Neural progenitor cell (in vitro differentiated cells): ENCODE data around the gene CKS2. TPM values are rescaled to one million over a fixed set of nuclear protein-coding genes. Genes with fewer than 3 reads are reported as not detected.

Experiments
- DNase-seq: peaks from one replicate; pipeline ENCODE4 v3.0.0-alpha.2; 2016; ENCODE audit warnings: low spot score
- H2AFZ ChIP-seq: fragments of 200-600 bp; sonication (generic); replicated peaks from 2 replicates; pipeline ENCODE4 v1.6.1; 2016; ENCODE audit warnings: antibody characterized with exemption
- H3F3A ChIP-seq: fragments of 200-600 bp; sonication (generic); 2 replicates; pipeline ENCODE4 v1.6.1; 2016; ENCODE audit warnings: antibody characterized with exemption, low read depth
- H3K27ac ChIP-seq: fragments of 200-600 bp; sonication (generic); 2 replicates; pipeline ENCODE4 v1.5.1; 2016; ENCODE audit warnings: mild to moderate bottlenecking
- H3K27me3 ChIP-seq: fragments of 200-600 bp; sonication (generic); 2 replicates; pipeline ENCODE4 v1.6.1; 2016; ENCODE audit warnings: mild to moderate bottlenecking, moderate library complexity
- H3K36me3 ChIP-seq: fragments of 200-600 bp; sonication (generic); 2 replicates; pipeline ENCODE4 v1.5.1; 2016
- H3K4me1 ChIP-seq: fragments of 200-600 bp; sonication (generic); 2 replicates; pipeline ENCODE4 v1.6.1; 2016; ENCODE audit warnings: mixed run types
- H3K4me2 ChIP-seq: fragments of 200-600 bp; sonication (generic); 2 replicates; pipeline ENCODE4 v1.6.1; 2016
- H3K4me3 ChIP-seq: fragments of 200-600 bp; sonication (generic); 2 replicates; pipeline ENCODE4 v1.5.1; 2016
- H3K79me2 ChIP-seq: fragments of 200-600 bp; sonication (generic); 2 replicates; pipeline ENCODE4 v1.6.1; 2016; ENCODE audit warnings: low read depth
- H3K9ac ChIP-seq: fragments of 200-600 bp; sonication (generic); 2 replicates; pipeline ENCODE4 v1.6.1; 2016
- H3K9me3 ChIP-seq: fragments of 200-600 bp; sonication (generic); 2 replicates; pipeline ENCODE4 v1.5.1; 2016; ENCODE audit warnings: low read depth
- H4K20me1 ChIP-seq: fragments of 200-600 bp; sonication (generic); 2 replicates; pipeline ENCODE4 v1.6.1; 2016; ENCODE audit warnings: low read depth
- H3K27ac Mint-ChIP-seq: 3 replicates; pipeline ENCODE4 v1.8.0; 2021; ENCODE audit warnings: mixed read lengths
- H3K27me3 Mint-ChIP-seq: 2 replicates; pipeline ENCODE4 v1.8.0; 2022; ENCODE audit warnings: low read depth, mild to moderate bottlenecking, inconsistent platforms, moderate library complexity, mixed read lengths; ENCODE audit not compliant: insufficient read depth
- H3K36me3 Mint-ChIP-seq: 3 replicates; pipeline ENCODE4 v1.8.0; 2021; ENCODE audit warnings: mixed read lengths
- H3K4me1 Mint-ChIP-seq: 3 replicates; pipeline ENCODE4 v1.8.0; 2021; ENCODE audit warnings: mixed read lengths
- H3K4me3 Mint-ChIP-seq: 3 replicates; pipeline ENCODE4 v1.8.0; 2021; ENCODE audit warnings: mild to moderate bottlenecking, moderate library complexity, mixed read lengths
- H3K9me3 Mint-ChIP-seq: 3 replicates; pipeline ENCODE4 v1.8.0; 2020; ENCODE audit warnings: mixed read lengths
- EZH2 ChIP-seq: fragments of 200-600 bp; sonication (generic); IDR thresholded peaks from 2 replicates; pipeline ENCODE4 v1.6.1; 2017; ENCODE audit warnings: antibody characterized with exemption, mild to moderate bottlenecking, moderate library complexity
- EZH2phosphoT487 ChIP-seq: fragments of 200-600 bp; sonication (generic); IDR thresholded peaks from 2 replicates; pipeline ENCODE4 v1.6.1; 2017; ENCODE audit warnings: antibody characterized with exemption
- total RNA-seq: library from RNA; depleted of rRNA; stranded (reverse); fragments of >200 nt; gene quantifications from 2 replicates; pipeline ENCODE4 v1.2.3, GENCODE V29; 2015; ENCODE audit warnings: low replicate concordance
- TF ChIP-seq, protein P1 (sequence below): fragments of 200-600 bp; sonication (generic); IDR thresholded peaks from 2 replicates; pipeline ENCODE4 v1.5.1; 2017; ENCODE audit warnings: antibody characterized with exemption, mild to moderate bottlenecking

Gene CKS2
- total RNA-seq, 1 donor from 2014 or later, result 741 TPM

DNA sequence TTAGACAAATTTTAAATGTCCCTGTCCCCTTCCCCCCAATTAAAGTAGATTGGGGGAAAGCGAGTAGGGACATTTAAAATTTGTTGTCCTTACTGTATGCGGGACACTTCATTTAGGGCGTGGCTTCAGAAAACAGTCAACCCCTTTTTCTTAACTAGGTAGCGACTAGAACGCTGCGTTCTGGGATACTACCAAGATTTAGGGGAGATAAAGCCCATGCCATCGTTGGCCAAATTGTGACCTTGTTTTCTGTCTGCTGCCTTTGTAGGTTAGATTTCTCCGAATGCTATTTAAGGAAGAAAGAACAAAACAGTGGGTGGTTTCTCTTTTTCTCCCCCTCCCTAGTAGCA lies 1.2 kb downstream of the CKS2 start:
- Histone ChIP-seq H3K4me2 (peak overlapping the region; percentile 80), H3K27ac (peak overlapping the region; percentile 98), H3K9me3 (no peaks in the 10 kb centered on the region), H3K4me1 (peaks cover 41% of the 10 kb centered on the region), H3K4me3 (peak overlapping the region; percentile 100), H3K79me2 (peaks cover 75% of the 10 kb centered on the region), H3K27me3 (no peaks in the 10 kb centered on the region), H4K20me1 (peaks cover 58% of the 10 kb centered on the region), H3F3A (peaks cover 56% of the 10 kb centered on the region), H3K36me3 (peaks cover 24% of the 10 kb centered on the region), H2AFZ (no peak overlapping the region), H3K9ac (peak overlapping the region; percentile 92)
- Mint-ChIP-seq H3K27me3 (peaks cover 9% of the 10 kb centered on the region), H3K4me1 (peaks cover 45% of the 10 kb centered on the region), H3K9me3 (no peaks in the 10 kb centered on the region), H3K27ac (peak overlapping the region; percentile 30), H3K36me3 (peaks cover 9% of the 10 kb centered on the region), H3K4me3 (peak overlapping the region; percentile 98)
- peak; percentile 47 for DNase-seq
- TF ChIP-seq, protein P1, sequence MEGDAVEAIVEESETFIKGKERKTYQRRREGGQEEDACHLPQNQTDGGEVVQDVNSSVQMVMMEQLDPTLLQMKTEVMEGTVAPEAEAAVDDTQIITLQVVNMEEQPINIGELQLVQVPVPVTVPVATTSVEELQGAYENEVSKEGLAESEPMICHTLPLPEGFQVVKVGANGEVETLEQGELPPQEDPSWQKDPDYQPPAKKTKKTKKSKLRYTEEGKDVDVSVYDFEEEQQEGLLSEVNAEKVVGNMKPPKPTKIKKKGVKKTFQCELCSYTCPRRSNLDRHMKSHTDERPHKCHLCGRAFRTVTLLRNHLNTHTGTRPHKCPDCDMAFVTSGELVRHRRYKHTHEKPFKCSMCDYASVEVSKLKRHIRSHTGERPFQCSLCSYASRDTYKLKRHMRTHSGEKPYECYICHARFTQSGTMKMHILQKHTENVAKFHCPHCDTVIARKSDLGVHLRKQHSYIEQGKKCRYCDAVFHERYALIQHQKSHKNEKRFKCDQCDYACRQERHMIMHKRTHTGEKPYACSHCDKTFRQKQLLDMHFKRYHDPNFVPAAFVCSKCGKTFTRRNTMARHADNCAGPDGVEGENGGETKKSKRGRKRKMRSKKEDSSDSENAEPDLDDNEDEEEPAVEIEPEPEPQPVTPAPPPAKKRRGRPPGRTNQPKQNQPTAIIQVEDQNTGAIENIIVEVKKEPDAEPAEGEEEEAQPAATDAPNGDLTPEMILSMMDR, result no peak
- TF ChIP-seq EZH2 (no peak), EZH2phosphoT487 (no peak)

DNA sequence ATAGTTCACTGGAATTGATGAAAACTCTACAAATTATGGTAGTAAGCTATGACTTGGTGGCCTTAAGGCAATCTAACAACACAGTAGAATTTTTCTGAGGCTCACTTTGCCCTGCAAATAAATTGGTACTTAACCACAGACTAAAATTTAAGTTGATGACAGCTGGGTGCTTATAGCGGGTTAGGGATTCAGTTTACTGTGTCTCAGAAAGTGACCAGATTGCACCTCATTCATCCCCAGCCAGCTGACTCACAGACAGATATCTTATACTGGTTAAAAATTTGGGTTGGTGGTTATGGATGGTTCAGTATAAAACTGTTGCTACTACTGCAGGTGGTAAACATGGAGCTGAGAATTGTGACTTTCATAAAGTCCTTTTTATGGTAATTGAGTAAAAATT lies 2.8 kb downstream of the CKS2 start:
- no peak overlapping the region for H3K27ac Mint-ChIP-seq
- no peaks in the 10 kb centered on the region for H3K9me3 Mint-ChIP-seq
- Histone ChIP-seq H3K27ac (peak overlapping the region; percentile 59), H4K20me1 (peaks cover 58% of the 10 kb centered on the region), H3K27me3 (no peaks in the 10 kb centered on the region), H2AFZ (no peak overlapping the region), H3K9me3 (no peaks in the 10 kb centered on the region), H3F3A (peaks cover 72% of the 10 kb centered on the region), H3K36me3 (peaks cover 25% of the 10 kb centered on the region), H3K9ac (peak overlapping the region; percentile 92), H3K4me2 (peak overlapping the region; percentile 80), H3K4me1 (peaks cover 48% of the 10 kb centered on the region), H3K4me3 (peak overlapping the region; percentile 100), H3K79me2 (peaks cover 81% of the 10 kb centered on the region)
- peak overlapping the region; percentile 98 for H3K4me3 Mint-ChIP-seq
- H3K36me3 Mint-ChIP-seq, result peaks cover 9% of the 10 kb centered on the region
- H3K27me3 Mint-ChIP-seq, result peaks cover 13% of the 10 kb centered on the region
- DNase-seq, result no peak
- peaks cover 49% of the 10 kb centered on the region for H3K4me1 Mint-ChIP-seq
- TF ChIP-seq EZH2, result no peak
- TF ChIP-seq, protein P1, result no peak
- TF ChIP-seq EZH2phosphoT487, result no peak

GRCh38 chr9:89314955-89315354 lies 4.0 kb downstream of the CKS2 start:
- Histone ChIP-seq H3K9ac (peak overlapping the region; percentile 92), H3F3A (peaks cover 82% of the 10 kb centered on the region), H3K4me1 (peaks cover 44% of the 10 kb centered on the region), H3K9me3 (no peaks in the 10 kb centered on the region), H3K27ac (peak overlapping the region; percentile 59), H3K4me3 (peak overlapping the region; percentile 100), H4K20me1 (peaks cover 58% of the 10 kb centered on the region), H3K36me3 (peaks cover 25% of the 10 kb centered on the region), H3K79me2 (peaks cover 83% of the 10 kb centered on the region), H2AFZ (no peak overlapping the region), H3K4me2 (peak overlapping the region; percentile 80), H3K27me3 (no peaks in the 10 kb centered on the region)
- Mint-ChIP-seq H3K27me3 (peaks cover 10% of the 10 kb centered on the region), H3K4me1 (peaks cover 52% of the 10 kb centered on the region), H3K4me3 (peak overlapping the region; percentile 59), H3K9me3 (no peaks in the 10 kb centered on the region), H3K36me3 (peaks cover 9% of the 10 kb centered on the region), H3K27ac (no peak overlapping the region)
- no peak for TF ChIP-seq EZH2phosphoT487
- TF ChIP-seq EZH2, result no peak
- TF ChIP-seq, protein P1, result no peak
- DNase-seq, result no peak
